Testis (tissue), 2 donors: ENCODE data around the gene FEM1C.

Experiments
- CTCF ChIP-seq, 3 experiments: fragments of 450-650 bp in 2 of 3; fragments of 200-600 bp in 1 of 3; sonication (generic) in 1 of 3; IDR thresholded peaks; one replicate each; pipeline ENCODE4 v1.5.1; 2016 to 2019; ENCODE audit warnings: antibody characterized with exemption in 3 of 3, mild to moderate bottlenecking in 2 of 3, moderate library complexity in 1 of 3
- POLR2A ChIP-seq: fragments of 450-650 bp; IDR thresholded peaks from one replicate; pipeline ENCODE4 v1.6.1; 2017; ENCODE audit warnings: antibody characterized with exemption, mild to moderate bottlenecking, moderate library complexity

- TF ChIP-seq CTCF (IDR thresholded peaks at IDR 0.05) (no peak), POLR2A (no peak)
These were observed 64.3 kb downstream of the FEM1C start for GRCh38 chr5:115480271-115480670.
